Myocyte (in vitro differentiated cells): ENCODE results near the gene MORN4. TPM values are rescaled to one million over a fixed set of nuclear protein-coding genes. Genes with fewer than 3 reads are reported as not detected.
"Not testable (repeated sequence)": the region's sequence is repeated elsewhere in the genome, so short reads cannot be mapped to it uniquely, and the experiment has no call there.

Experiments
- DNase-seq: peaks from one replicate; pipeline ENCODE4 v3.0.0-alpha.2; 2012; ENCODE audit warnings: low read depth
- total RNA-seq: library from RNA; depleted of rRNA; stranded (reverse); fragments of >200 nt; gene quantifications from 2 replicates; pipeline ENCODE4 v1.2.3, GENCODE V29; 2014

Gene MORN4
- total RNA-seq, 1 donor from 2014 or later = 4.9 TPM

- DNase-seq = not testable (repeated sequence)
Measured at GRCh38 chr10:97642471-97643159, 9.3 kb upstream of the MORN4 start.

DNA sequence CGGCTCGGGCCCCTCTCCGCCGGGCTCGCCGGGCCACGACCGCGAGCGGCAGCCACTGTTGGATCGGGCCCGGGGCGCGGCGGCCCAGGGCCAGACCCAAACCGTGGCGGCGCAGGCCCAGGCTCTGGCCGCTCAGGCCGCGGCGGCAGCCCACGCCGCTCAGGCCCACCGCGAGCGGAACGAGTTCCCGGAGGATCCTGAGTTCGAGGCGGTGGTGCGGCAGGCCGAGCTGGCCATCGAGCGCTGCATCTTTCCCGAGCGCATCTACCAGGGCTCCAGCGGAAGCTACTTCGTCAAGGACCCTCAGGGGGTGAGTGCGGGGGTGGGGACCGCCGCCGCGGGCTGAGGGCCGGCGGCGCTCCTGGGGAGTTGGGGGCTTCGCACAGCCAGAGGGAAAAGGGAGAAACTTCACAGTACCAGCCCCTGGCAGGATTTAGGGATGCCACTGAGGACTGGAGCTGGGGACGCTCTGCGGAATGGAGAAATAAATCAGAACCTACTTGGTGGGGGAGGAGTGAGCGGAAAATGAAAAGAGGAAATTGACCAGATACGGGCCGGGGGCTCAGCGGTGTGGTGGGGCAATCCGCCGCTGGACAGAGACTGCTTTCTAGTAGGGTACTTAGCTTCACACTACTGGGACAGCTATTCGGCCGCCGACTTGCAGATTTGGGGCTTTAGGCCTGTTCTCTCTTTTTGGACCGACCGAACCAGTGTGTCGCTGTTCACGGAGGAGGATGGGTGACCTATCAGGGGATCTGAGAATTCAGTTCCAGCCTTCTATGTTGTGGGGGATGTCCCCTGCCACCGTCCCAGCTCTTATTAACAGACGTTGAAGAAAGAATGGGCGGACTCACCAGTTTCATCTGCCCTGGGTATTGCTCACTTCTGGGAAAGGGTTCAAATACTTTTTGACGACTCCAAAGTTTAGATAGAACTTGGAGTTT lies 7.8 kb upstream of the MORN4 start:
- peak; percentile 28 for DNase-seq

- DNase-seq = peak; percentile 99
Measured at GRCh38 chr10:97640174-97640867, 7.0 kb upstream of the MORN4 start, which contains the start of gene PI4K2A. Gene PI4K2A, plus strand, starts transcription at chr10:97640671. Its CDS starts 72 bp downstream, at chr10:97640743.

DNA sequence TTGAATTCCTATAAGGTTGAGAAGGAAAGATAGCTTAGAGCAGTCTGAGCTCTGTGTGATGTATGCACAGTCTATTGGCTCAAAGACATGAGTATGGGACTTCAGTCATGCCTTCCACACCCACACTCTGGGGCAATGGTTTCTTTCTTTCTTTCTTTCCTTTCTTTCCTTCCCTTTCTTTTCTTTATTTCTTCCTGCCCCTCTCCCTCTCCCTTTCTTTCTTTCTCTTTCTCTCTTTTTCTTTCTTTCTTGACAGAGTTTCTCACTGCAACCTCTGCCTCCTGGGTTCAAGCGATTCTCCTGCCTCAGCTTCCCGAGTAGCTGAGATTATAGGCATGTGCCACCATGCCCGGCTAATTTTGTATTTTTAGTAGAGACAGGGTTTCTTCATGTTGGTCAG lies 5.8 kb upstream of the MORN4 start:
- not testable (repeated sequence) for DNase-seq

DNA sequence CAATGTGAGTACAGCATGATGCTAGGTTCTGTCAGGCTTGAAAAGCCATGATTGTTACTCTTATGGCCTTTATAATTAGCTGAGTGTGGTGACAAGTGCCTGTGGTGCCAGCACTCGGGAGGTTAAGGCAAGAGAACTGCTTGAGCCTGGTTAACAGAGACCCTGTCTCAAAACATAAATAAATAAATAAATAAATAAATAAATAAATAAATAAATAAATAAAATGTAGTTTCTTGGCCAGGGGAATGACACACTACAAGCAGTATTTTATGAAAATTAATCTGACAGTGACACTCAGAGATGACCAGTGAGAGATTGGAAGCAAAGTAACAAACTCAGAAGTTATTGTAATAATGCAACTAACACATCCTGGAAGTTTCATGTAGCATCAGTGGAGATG lies 2.3 kb upstream of the MORN4 start:
- DNase-seq = no peak

DNA sequence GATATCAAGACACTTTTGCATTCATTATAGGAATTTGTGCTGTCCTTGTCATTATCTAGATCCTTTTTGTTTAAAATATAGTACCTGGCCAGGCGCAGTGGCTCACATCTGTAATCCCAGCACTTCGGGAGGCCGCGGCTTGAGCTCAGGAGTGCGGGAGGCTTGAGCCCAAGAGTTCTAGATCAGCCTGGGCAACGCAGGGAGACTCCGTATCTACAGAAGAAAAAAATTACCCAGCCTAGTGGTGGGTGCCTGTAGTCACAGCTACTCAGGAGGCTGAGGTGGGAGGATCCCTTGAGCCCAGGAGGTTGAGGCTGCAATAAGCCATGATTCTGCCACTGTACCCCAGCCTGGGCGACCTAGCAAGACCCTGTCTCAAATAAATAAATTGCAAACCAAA lies 621 bp upstream of the MORN4 start:
- no peak for DNase-seq

GRCh38 chr10:97631098-97631497 lies 2.2 kb downstream of the MORN4 start:
- no peak for DNase-seq

GRCh38 chr10:97629289-97629688 lies 4.0 kb downstream of the MORN4 start:
- DNase-seq = no peak

- no peak for DNase-seq
Measured at GRCh38 chr10:97628228-97628627, 5.1 kb downstream of the MORN4 start.

- DNase-seq = no peak
Measured at GRCh38 chr10:97627731-97628130, 5.6 kb downstream of the MORN4 start.

DNA sequence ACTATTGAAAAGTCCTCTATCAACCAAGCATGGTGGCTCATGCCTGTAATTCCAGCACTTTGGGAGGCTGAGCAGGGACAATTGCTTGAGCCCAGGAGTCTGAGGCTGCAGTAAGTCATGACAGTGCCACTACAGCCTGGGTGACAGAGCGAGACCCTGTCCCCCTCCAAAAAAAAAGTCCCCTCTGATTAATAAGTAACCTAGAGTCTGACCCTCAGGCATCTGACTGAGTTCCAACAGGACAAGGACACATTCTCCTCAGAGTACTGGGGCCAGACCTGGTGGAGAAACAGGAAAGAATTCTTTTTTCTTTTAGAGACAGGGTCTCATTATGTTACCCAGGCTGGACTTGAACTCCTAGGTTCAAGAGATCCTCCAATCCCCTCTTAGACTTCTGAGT lies 10.0 kb downstream of the MORN4 start:
- DNase-seq = no peak

- no peak for DNase-seq
Measured at GRCh38 chr10:97618733-97619132, 14.6 kb downstream of the MORN4 start.

- no peak for DNase-seq
Measured at GRCh38 chr10:97618285-97618684, 15.0 kb downstream of the MORN4 start.

GRCh38 chr10:97612386-97612785 lies 20.9 kb downstream of the MORN4 start:
- peak; percentile 88 for DNase-seq

DNA sequence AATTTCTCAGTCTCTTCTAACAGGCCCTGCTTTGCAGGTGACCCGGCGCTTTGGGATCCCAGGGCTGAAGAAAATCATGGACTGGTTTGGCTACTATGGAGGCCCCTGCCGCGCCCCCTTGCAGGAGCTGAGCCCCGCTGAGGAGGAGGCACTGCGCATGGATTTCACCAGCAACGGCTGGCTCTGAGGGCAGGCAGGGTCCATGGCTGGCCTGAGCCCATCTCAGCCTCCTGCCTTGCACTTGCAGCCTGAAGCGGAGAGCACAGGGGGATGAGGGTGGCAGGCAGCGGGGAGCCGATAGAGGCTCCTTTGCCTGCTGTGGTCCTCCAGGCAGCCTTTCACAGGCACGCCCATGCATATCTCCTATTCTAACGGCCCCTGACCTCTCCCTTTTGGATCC lies 21.8 kb downstream of the MORN4 start:
- no peak for DNase-seq

DNA sequence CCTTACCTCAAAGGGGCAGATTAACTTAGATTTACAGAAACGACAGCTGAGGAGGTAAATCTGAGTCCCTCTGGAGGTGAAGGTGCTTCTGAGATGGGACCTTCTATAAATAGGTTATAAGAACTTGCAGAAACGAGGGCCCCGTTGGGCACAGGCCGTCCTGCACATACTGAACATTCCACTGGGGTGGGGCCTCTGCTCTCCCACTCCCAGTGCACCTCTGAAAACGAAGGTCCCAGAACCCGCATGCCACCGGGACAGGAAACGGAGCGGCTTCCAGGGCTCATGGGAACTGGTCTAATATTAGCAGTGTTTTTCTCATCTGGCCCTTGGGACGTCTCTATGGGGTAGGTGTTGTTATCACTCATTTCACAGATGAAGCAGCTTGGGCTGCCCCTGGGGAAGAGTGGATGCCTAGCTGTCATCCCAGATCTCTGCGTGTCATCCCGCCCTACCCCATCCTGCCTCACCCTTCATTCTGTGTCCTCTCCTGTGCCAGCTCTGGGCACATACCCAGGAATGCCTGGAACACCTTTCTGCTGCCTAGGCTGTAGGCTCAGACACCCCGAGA lies 24.2 kb downstream of the MORN4 start:
- peak; percentile 3 for DNase-seq

DNA sequence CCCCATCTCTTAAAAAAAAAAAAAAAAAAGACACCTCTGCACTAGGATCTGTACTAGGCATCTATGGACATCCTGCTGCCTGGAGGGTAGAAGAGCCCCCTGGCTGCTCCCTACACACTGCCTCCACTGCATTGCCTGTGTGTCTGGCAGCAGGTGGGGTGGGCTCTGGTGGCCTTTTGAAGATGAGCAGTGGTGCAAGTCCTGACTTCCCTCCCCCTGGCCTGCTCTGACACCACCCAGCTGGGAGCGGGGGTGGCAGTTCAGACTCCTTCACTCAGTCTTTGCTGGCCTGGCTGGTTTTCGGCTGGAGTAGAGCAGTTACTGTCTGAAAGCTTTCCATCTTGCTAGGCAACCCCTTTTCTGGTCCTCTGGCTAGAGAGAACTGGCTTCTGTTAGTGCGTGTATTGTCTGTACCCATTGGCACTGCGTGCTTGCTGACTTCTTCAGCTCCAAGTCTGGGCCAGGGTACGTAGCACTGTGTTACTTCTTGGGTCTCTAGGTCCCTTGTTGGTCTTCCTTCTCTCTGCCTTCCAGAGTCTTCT lies 26.1 kb downstream of the MORN4 start:
- no peak for DNase-seq

DNA sequence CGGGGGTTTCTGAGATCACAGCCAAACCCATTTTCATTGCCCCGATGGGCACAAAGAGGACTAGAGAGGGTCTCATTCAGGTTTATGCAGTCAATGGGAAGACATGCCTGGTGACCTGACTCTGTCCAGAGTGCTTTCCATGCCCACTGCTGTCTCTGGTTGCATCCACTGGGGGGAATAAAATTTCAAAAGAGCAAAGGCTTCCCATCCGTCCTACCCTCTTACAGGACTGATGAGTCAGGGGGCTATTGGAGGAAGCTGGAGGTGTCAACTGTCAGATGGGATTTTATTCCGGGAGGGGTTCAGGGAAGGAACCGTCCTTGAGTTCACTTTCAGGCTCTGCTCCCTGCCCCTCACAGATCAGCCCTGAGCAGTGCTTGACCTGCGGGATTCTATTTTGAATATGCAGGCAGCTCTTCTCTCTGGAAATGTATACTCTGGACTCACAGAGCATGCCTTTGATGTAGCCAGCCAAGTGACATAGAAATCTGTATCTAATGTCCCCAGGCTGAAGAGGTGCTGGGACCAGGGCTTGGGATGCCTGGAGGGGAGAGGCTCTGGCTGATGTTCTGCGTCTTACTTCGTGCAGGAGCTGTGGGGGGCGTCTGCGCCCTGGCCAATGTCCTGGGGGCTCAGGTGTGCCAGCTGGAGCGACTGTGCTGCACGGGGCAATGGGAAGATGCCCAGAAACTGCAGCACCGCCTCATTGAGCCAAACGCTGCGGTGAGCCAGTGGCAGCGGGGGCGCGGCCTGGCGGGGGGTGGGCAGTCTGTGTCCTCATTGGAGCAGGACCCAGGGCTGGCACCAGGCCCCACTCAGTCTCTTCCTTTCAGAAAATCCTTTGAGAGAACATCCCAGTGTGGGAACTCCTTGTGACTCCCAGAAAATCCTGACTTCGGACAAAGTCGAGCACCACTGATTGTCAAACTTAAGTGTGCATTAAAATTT lies 31.8 kb downstream of the MORN4 start:
- DNase-seq = no peak

- no peak for DNase-seq
Measured at GRCh38 chr10:97600616-97601015, 32.7 kb downstream of the MORN4 start.

GRCh38 chr10:97599272-97599619 lies 34.1 kb downstream of the MORN4 start:
- no peak for DNase-seq
